Activated CD4-positive, alpha-beta T cell treated with anti-CD3 and anti-CD28 coated beads, Interleukin-2, amount 50 U/mL, for 24 hours (primary cell): ENCODE data around the gene FOXK2.

Experiments
- DNase-seq, 2 donors: peaks; one replicate each; pipeline ENCODE4 v3.0.0-alpha.2; 2020; ENCODE audit warnings: low read depth in 1 of 2, low spot score in 1 of 2

Gene FOXK2

DNA sequence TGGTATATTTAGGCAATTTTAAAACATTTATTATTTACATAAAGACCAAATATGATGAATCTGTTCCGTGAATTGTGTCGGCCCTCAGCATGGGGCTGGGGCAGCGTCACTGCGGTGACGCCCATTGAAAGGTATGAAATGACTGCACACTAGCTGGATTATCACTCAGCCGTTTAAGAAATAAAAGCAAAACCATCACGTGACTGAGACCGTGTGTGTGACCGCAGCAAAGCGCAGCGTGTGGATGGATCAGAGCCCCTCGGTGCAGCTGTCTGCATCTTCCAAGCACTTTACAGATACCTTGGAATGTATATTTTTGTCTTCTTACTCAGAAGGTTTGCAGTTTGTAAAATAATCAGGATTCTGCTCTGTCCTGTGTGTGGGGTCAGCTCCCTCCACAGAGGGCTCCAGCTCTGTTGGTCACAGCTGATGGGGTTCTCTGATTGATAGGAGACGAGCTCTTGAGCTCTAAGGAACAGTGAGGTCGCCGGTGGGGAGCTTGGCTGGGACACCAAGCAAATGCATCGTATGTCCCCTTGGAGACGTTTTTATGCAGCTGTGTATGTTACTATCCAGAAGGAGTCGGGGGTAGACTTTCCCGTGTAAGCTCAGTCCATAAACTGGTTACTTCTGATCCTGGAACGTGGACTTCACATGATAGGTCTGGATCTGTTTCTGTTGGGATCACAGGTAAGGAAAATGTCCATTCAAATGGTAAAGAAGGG is 83.6 kb downstream of the FOXK2 start:
- no peak for DNase-seq

DNA sequence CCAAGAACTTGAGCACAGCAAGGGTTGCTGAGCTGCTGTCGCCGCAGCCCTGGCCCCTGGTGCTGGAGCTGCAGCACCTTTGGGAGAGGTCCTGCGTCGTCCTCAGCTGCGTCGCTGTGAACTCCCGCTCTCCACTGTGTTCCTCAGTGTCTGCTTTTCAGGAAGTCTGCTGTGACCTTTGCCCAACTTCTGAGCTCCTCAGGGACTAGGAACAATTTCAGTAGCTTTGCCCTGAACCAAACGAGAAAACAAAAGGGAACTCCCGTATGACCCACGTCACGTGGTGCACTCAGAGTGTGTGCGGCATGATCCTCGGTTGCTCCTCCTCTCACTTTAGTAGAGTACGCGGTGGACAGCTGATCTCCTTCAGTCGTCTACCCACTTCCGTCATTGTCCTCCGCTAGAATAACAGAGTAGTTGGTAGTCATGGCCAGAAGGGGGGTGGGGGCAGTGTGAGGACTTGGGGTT is 84.5 kb downstream of the FOXK2 start:
- DNase-seq: no peak

DNA sequence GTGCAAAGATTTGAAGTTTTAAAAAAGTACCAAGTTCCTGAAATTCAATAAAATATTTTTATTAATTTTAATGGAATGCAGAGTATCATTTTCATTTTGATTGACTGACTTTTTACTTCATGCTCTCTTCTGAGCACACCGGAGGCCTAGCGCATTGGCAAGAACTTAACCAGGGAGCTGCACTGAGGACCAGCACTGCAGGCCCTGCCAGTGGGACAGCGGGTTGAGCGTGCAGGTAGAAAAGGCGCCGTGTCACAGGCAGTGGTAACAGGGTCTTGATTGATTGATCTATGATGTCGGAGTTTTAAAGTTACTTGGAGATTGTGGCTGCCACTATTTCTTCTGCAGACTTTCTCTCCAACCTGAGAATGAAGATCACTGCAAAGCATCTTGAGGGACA is 85.0 kb downstream of the FOXK2 start:
- no peak for DNase-seq

DNA sequence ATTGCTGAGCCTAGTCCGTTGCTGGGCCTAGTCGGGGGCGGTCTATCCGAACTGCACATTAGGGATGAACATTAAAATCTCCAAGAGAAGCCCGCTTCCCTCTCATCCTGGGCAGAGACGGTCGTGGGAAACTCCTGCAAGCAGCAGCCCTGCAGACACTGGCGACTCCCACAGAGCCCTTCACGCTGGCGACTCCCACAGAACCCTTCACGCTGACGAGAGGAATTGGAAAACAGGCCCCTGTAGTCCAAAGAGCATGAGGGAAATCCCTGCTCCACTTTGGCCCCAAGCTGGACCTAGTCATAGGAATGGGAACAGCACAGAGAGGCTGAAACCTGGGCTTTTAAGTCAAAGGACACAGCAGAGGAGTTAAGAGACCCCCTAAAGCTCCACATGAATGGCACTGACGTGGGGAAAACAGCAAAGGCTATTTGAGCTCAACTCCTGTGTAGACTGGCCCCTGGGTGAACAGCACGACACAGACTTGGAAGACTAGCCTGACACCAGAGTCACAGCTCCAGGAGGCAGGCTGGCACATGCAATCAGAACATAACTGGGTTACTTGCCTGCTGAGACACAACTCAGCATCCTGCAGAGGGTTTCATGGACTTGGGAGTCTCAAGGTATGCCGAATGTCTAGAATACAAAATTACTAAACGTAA is 86.5 kb downstream of the FOXK2 start:
- no peak for DNase-seq

DNA sequence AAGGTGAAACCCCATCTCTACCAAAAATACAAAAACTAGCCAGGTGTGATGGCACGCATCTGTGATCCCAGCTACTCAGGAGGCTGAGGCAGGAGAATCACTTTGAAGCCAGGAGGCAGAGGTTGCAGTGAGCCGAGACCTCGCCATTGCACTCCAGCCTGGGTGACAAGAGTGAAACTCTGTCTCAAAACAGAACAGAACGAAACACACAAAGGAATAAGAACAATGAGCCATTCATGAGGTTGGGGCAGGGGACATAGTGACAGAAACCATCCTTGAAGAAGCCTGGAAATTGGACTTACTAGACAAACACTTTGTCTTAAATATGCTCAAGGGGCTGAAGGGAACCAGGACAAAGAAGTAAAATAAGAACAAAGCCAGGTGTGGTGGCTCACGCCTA is 89.3 kb downstream of the FOXK2 start:
- no peak for DNase-seq

- no peak for DNase-seq
Observed at GRCh38 chr17:82609655-82610054, 90.1 kb downstream of the FOXK2 start.

GRCh38 chr17:82611140-82612058 is 91.9 kb downstream of the FOXK2 start:
- DNase-seq: no peak

GRCh38 chr17:82613283-82614094 is 94.0 kb downstream of the FOXK2 start:
- no peak for DNase-seq

GRCh38 chr17:82614095-82614631 is 94.6 kb downstream of the FOXK2 start:
- DNase-seq: no peak

DNA sequence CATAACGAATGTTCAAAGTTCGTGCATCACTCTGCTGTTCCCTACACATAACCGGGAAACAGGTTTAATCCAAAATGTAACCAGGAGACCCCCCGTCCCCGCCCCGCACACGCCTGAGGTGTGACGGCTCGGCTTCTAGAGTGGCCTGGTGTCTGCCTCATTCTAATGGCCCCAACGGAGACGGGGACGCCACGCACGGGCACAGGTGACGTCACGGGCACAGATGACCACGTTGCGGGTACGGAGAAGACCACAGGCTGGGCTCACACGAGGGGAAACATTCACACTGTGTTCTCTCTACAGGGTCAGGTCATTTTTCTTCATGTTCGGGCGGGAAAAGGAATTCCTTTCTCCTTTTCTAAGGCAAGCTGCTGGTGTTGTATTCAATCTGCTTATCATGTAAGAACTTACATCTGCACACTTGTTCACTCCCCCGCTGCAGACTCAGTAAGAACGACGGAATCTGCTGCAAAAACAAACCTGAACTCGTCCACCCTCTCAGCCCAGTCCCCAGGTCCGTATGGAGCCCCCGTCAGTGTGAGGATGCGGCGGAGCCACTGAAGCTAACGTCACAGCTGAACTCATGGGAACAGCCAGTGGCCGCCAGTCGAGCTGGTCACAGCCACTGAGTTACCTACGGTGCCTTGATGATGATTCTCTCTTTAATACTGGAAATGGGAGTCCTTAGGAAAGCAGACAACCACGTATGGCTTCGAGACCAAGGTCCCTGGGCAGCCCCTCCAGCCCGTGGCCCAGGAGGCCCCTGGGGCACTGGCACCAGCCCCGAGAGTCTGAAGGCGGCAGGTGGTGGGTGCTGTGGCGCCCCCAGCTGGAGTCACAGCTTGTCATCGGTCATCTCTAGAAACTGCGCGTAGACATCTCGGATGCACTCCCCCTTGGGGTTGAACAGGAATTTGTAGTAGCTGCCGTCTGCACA is 95.8 kb downstream of the FOXK2 start:
- no peak for DNase-seq

GRCh38 chr17:82616021-82616711 is 96.6 kb downstream of the FOXK2 start:
- no peak for DNase-seq

DNA sequence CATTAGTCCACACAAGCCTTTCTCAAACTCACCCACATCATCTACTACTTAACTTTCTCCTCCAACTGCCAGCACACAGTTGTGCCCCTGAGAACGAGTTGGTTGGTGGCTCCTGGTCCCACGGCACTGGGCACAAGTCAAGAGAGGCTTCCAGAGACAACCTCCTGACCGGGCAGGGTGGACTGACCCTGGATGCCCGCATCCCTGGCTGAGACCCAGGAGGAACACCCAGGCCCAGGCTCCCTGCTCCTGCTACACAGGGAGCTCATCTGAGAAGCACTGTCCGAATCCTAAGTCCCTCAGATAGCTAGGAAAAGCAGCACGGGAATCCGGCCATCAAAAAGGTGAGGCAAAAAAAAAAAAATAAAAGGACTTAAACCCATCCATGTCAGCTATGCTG is 99.7 kb downstream of the FOXK2 start:
- no peak for DNase-seq

- DNase-seq: no peak
Observed at GRCh38 chr17:82619641-82620040, 100.1 kb downstream of the FOXK2 start.

GRCh38 chr17:82623707-82624106 is 104.2 kb downstream of the FOXK2 start:
- no peak for DNase-seq

DNA sequence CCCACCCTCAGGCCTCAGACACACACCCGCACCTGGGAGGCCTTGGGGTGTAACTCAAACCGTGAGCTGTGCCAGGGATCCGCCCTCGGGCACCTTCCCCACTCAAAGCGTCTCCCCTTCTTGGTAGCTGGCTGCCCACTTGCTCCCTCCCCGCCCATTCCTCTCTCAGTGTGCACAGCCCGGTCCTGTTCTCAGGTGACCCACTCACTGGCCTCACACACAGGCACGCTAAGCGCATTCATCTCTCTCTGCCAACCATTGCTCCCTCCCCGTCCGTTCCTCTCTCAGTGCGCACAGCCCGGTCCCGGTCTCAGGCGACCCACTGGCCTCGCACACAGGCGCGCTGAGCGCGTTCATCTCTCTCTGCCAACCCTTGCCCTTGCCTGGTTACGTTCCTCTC is 107.9 kb downstream of the FOXK2 start:
- no peak for DNase-seq

DNA sequence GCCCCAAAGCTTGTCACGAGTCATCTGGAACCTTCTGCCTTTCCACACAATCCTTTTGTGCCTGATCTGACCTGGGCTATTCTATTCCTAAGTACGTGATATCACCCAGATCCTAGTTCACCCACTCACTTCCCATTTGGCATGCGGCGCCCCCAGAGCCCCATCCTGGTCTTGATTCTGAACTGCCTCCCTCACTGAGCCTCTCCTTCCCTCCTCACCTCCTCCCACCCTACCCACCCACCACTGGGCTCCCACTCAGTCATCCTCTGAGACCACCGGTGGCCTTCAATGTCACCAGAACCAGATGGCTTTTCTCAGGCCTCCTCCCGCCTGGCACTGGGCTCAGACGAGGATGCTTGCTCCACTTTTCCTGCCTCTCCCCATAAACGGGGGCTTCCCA is 110.2 kb downstream of the FOXK2 start:
- no peak for DNase-seq

GRCh38 chr17:82630212-82630611 is 110.7 kb downstream of the FOXK2 start:
- DNase-seq: no peak

DNA sequence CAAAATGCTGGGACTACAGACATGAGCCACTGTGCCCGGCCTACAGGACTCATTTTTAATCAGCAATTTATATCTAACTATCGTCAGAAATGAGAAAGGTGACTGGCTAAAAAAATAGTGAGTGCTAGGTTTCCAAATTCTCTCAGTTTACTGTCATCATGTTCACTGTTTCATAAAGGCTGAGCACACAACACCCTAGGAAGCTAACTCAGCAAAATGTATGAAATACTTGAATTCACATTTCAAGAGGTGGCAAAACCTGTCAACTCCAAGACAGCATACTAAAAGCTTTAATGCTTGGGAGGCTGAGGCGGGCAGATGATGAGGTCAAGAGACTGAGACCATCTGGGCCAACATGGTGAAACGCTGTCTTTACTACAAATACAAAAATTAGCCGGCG is 112.0 kb downstream of the FOXK2 start:
- no peak for DNase-seq

DNA sequence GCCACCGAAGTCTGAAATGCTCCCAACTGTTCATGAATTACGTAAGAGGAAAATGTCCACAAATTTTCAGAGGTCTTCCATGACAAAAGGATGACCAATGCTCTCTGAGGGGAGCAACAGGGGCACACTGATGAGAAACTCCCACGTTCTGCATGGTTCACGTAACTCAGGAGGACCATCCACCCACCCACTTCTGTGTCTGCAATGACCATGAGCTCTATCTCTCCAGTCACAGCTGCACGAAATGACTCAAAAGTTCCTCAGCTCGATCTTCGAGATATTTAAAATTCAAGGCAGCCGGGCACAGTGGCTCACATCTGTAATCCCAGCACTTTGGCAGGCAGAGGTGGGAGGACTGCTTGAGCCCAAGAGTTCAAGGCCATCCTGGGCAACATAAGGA is 112.9 kb downstream of the FOXK2 start:
- no peak for DNase-seq
